ENCODE measurements around the gene PRKCG. TPM values are rescaled to one million over a fixed set of nuclear protein-coding genes. Genes with fewer than 3 reads are reported as not detected.

Gene PRKCG
- total and polyA plus RNA-seq, 2 of the 8 experiments (the other 6 are each of a cell fraction or from before 2014, with no cell fraction given): 6.1 to 10.6 TPM

GRCh38 chr19:53879140-53880081, 2.6 kb upstream of the PRKCG start (continued):
- TF ChIP-seq KDM5A (IDR thresholded peaks at IDR 0.05; ENCODE audit: low read length): no peak
- no peak for TF ChIP-seq ATF2 (IDR thresholded peaks at IDR 0.05; ENCODE audit: low read length)
- peak; percentile 18 to 81; a peak in 2 of 4 replicates for TF ChIP-seq SIN3A (conservative IDR thresholded peaks at IDR 0.05 in 1 of 2, IDR thresholded peaks at IDR 0.05 in 1 of 2; ENCODE audit: low read depth in 1 of 2, low read length in 2 of 2)
- no peak for TF ChIP-seq SUZ12 (IDR thresholded peaks at IDR 0.05; ENCODE audit: low read length)
- no peak for TF ChIP-seq KDM1A (IDR thresholded peaks at IDR 0.05; ENCODE audit: borderline replicate concordance, low read length)
- no peak for TF ChIP-seq CTCF (IDR thresholded peaks at IDR 0.05; ENCODE audit: control extremely low read depth in 1 of 3, insufficient read depth in 1 of 3, low read depth in 1 of 3, low read length in 3 of 3)
- no peak for TF ChIP-seq GTF2F1 (IDR thresholded peaks at IDR 0.05; ENCODE audit: borderline replicate concordance, low read depth, low read length)
- TF ChIP-seq ATF3 (IDR thresholded peaks at IDR 0.05; ENCODE audit: insufficient read depth, low read depth, low read length): peak; percentile 50; the same call in 1 of the 2 replicates
